H9 (cell line): ENCODE data around the gene CTDSP2. TPM values are rescaled to one million over a fixed set of nuclear protein-coding genes. Genes with fewer than 3 reads are reported as not detected.

Source experiments
- DNase-seq: peaks from one replicate; pipeline ENCODE4 v3.0.0-alpha.2; 2017
- H2AFZ ChIP-seq: one replicate; pipeline ENCODE4 v1.6.1; 2013; ENCODE audit warnings: mild to moderate bottlenecking, low read length, control low read depth, moderate library complexity
- H2AK5ac ChIP-seq: 2 replicates; pipeline ENCODE4 v1.6.1; 2013; ENCODE audit warnings: low read length, control low read depth, mixed read lengths; ENCODE audit not compliant: insufficient read length
- H2BK120ac ChIP-seq: one replicate; pipeline ENCODE4 v1.6.1; 2013; ENCODE audit warnings: low read depth, mild to moderate bottlenecking, low read length, control low read depth, inconsistent platforms; ENCODE audit not compliant: poor library complexity, severe bottlenecking
- H2BK12ac ChIP-seq: 2 replicates; pipeline ENCODE4 v1.6.1; 2013; ENCODE audit warnings: low read length, control low read depth, mixed read lengths, low read depth; ENCODE audit not compliant: insufficient read length
- H2BK15ac ChIP-seq: 2 replicates; pipeline ENCODE4 v1.6.1; 2013; ENCODE audit warnings: low read depth, low read length, control low read depth
- H2BK20ac ChIP-seq: one replicate; pipeline ENCODE4 v1.6.1; 2013; ENCODE audit warnings: low read depth, mild to moderate bottlenecking, low read length, control low read depth, inconsistent platforms; ENCODE audit not compliant: poor library complexity, severe bottlenecking
- H2BK5ac ChIP-seq: 2 replicates; pipeline ENCODE4 v1.6.1; 2013; ENCODE audit warnings: low read length, control low read depth, mixed read lengths; ENCODE audit not compliant: insufficient read length
- H3K14ac ChIP-seq: 2 replicates; pipeline ENCODE4 v1.6.1; 2013; ENCODE audit warnings: low read length, control low read depth; ENCODE audit not compliant: insufficient read depth
- H3K18ac ChIP-seq: 2 replicates; pipeline ENCODE4 v1.6.1; 2013; ENCODE audit warnings: low read depth, mild to moderate bottlenecking, mixed read lengths, low read length, control low read depth; ENCODE audit not compliant: insufficient read length
- H3K23ac ChIP-seq: 2 replicates; pipeline ENCODE4 v1.6.1; 2013; ENCODE audit warnings: low read length, control low read depth, mixed read lengths, low read depth; ENCODE audit not compliant: insufficient read length
- H3K23me2 ChIP-seq: 2 replicates; pipeline ENCODE4 v1.6.1; 2013; ENCODE audit warnings: low read depth, mild to moderate bottlenecking, mixed read lengths, low read length, control low read depth; ENCODE audit not compliant: insufficient read length, poor library complexity, severe bottlenecking
- H3K27ac ChIP-seq: 2 replicates; pipeline ENCODE4 v1.5.1; 2013; ENCODE audit warnings: low read length, control low read depth, mixed read lengths, low read depth; ENCODE audit not compliant: insufficient read length
- H3K27me3 ChIP-seq: 2 replicates; pipeline ENCODE4 v1.6.1; 2013; ENCODE audit warnings: low read length, control low read depth, inconsistent platforms; ENCODE audit not compliant: insufficient read depth
- H3K4ac ChIP-seq: 2 replicates; pipeline ENCODE4 v1.6.1; 2013; ENCODE audit warnings: low read depth, mild to moderate bottlenecking, control low read depth, inconsistent platforms, low read length, moderate library complexity
- H3K4me1 ChIP-seq: 2 replicates; pipeline ENCODE4 v1.6.1; 2013; ENCODE audit warnings: low read length, control low read depth, inconsistent platforms; ENCODE audit not compliant: insufficient read depth
- H3K4me2 ChIP-seq: 2 replicates; pipeline ENCODE4 v1.6.1; 2013; ENCODE audit warnings: low read length, control low read depth, mixed read lengths; ENCODE audit not compliant: insufficient read length, insufficient read depth
- H3K56ac ChIP-seq: 2 replicates; pipeline ENCODE4 v1.6.1; 2013; ENCODE audit warnings: low read depth, mild to moderate bottlenecking, mixed read lengths, low read length, control low read depth; ENCODE audit not compliant: insufficient read length
- H3K79me1 ChIP-seq: 2 replicates; pipeline ENCODE4 v1.6.1; 2013; ENCODE audit warnings: low read depth, mild to moderate bottlenecking, moderate library complexity, low read length, control low read depth, inconsistent platforms; ENCODE audit not compliant: insufficient read depth, poor library complexity, severe bottlenecking
- H3K79me2 ChIP-seq: 2 replicates; pipeline ENCODE4 v1.6.1; 2013; ENCODE audit warnings: low read length, control low read depth, inconsistent platforms; ENCODE audit not compliant: insufficient read depth
- H3K9ac ChIP-seq: 2 replicates; pipeline ENCODE4 v1.6.1; 2013; ENCODE audit warnings: low read length, control low read depth, mixed read lengths; ENCODE audit not compliant: insufficient read length; ENCODE audit errors: extremely low read depth
- H3K9me3 ChIP-seq: one replicate; pipeline ENCODE4 v1.6.1; 2013; ENCODE audit warnings: low read depth, low read length, inconsistent platforms; ENCODE audit not compliant: control insufficient read depth
- H3T11ph ChIP-seq: one replicate; pipeline ENCODE4 v1.6.1; 2013; ENCODE audit warnings: mild to moderate bottlenecking, low read length, control low read depth, inconsistent platforms
- H4K20me1 ChIP-seq: one replicate; pipeline ENCODE4 v1.6.1; 2013; ENCODE audit not compliant: control insufficient read depth, insufficient read length, insufficient read depth
- H4K5ac ChIP-seq: 2 replicates; pipeline ENCODE4 v1.6.1; 2013; ENCODE audit warnings: low read depth, mild to moderate bottlenecking, mixed read lengths, low read length, control low read depth; ENCODE audit not compliant: insufficient read length
- H4K8ac ChIP-seq: replicated peaks from 2 replicates; pipeline ENCODE4 v1.6.1; 2013; ENCODE audit warnings: low read length, control low read depth, mixed read lengths, low read depth; ENCODE audit not compliant: insufficient read length
- H4K91ac ChIP-seq: 2 replicates; pipeline ENCODE4 v1.6.1; 2013; ENCODE audit warnings: low read depth, mild to moderate bottlenecking, moderate library complexity, mixed read lengths, low read length, control low read depth; ENCODE audit not compliant: insufficient read length
- H3K27ac Mint-ChIP-seq, 3 experiments: 2 replicates in 2 of 3; 3 replicates in 1 of 3; pipeline ENCODE4 v1.8.0; 2020 to 2021; ENCODE audit warnings: mixed read lengths in 3 of 3, mild to moderate bottlenecking in 1 of 3, moderate library complexity in 1 of 3
- H3K27me3 Mint-ChIP-seq: 2 replicates; pipeline ENCODE4 v1.8.0; 2021; ENCODE audit warnings: low read depth, mild to moderate bottlenecking, moderate library complexity, mixed read lengths
- H3K36me3 Mint-ChIP-seq, 3 experiments: 2 replicates in 2 of 3; 3 replicates in 1 of 3; pipeline ENCODE4 v1.8.0; 2020 to 2021; ENCODE audit warnings: low read depth in 3 of 3, mixed read lengths in 3 of 3; ENCODE audit not compliant: insufficient read depth in 1 of 3
- H3K4me1 Mint-ChIP-seq, 2 experiments: 2 replicates each; pipeline ENCODE4 v1.8.0; 2020; ENCODE audit warnings: mixed read lengths in 2 of 2
- H3K4me3 Mint-ChIP-seq, 2 experiments: 2 replicates in 1 of 2; 3 replicates in 1 of 2; pipeline ENCODE4 v1.8.0; 2020 to 2021; ENCODE audit warnings: mild to moderate bottlenecking in 2 of 2, mixed read lengths in 2 of 2, moderate library complexity in 1 of 2
- H3K9me3 Mint-ChIP-seq, 2 experiments: 2 replicates in 1 of 2; 3 replicates in 1 of 2; pipeline ENCODE4 v1.8.0; 2020; ENCODE audit warnings: mild to moderate bottlenecking in 2 of 2, mixed read lengths in 2 of 2, moderate library complexity in 1 of 2
- CTCF ChIP-seq: fragments of 200-600 bp; sonication (generic); conservative IDR thresholded peaks from 3 replicates; pipeline ENCODE4 v1.8.0; 2021; ENCODE audit warnings: antibody characterized with exemption, mild to moderate bottlenecking
- WGBS: extraction: QIAGEN DNeasy Blood & Tissue Kit; methylation state at CpG from one replicate; pipeline ENCODE4 v1.1.7; 2013; ENCODE audit warnings: missing lambda C conversion rate, low lambda C conversion rate, mixed read lengths; ENCODE audit not compliant: insufficient read length; ENCODE audit errors: extremely low coverage; 5-methylcytosine and 5-hydroxymethylcytosine counted together
- total RNA-seq: library from RNA; stranded (reverse); gene quantifications from 2 replicates; pipeline ENCODE4 v1.2.1, GENCODE V29; 2021

Gene CTDSP2
- total RNA-seq, 1 experiment from 2014 or later = 103 TPM

GRCh38 chr12:57833672-57834071, 12.9 kb downstream of the CTDSP2 start:
- no peaks in the 10 kb centered on the region for H4K20me1 ChIP-seq
- H2BK20ac ChIP-seq = no peak overlapping the region
- no peak overlapping the region for H4K91ac ChIP-seq
- no peak overlapping the region for H2AK5ac ChIP-seq
- H4K8ac ChIP-seq = no peak overlapping the region
- peaks cover 26% of the 10 kb centered on the region for H3K4me1 ChIP-seq
- H3T11ph ChIP-seq = no peak overlapping the region
- no peak overlapping the region for H2AFZ ChIP-seq
- H3K56ac ChIP-seq = no peak overlapping the region
- no peak for DNase-seq
- no peak overlapping the region for H2BK15ac ChIP-seq
- no peak overlapping the region for H3K27ac ChIP-seq
- H3K79me1 ChIP-seq = peaks cover 6% of the 10 kb centered on the region
- no peak overlapping the region for H4K5ac ChIP-seq
- no peak overlapping the region for H3K4ac ChIP-seq
- H2BK120ac ChIP-seq = no peak overlapping the region
- H3K9ac ChIP-seq = no peak overlapping the region
- Mint-ChIP-seq H3K4me1 (peaks cover 59 to 73% of the 10 kb centered on the region in 2 experiments), H3K36me3 (peaks cover 7 to 10% (median 8%) of the 10 kb centered on the region in 3 experiments), H3K27me3 (no peaks in the 10 kb centered on the region), H3K9me3 (no peaks in the 10 kb centered on the region), H3K27ac (peak overlapping the region; percentile 94 to 95 (median 94); a peak in 6 of 7 replicates), H3K4me3 (peak overlapping the region in 1 of 2 experiments; percentile 63; a peak in 2 of 5 replicates)
- H3K23me2 ChIP-seq = no peaks in the 10 kb centered on the region
- H2BK5ac ChIP-seq = no peak overlapping the region
- no peak overlapping the region for H3K4me2 ChIP-seq
- H3K79me2 ChIP-seq = peaks cover 20% of the 10 kb centered on the region; the same call in 1 of the 2 replicates
- H3K23ac ChIP-seq = no peak overlapping the region
- TF ChIP-seq CTCF = no peak
- WGBS = no CpG with 5 or more reads among the region's 3 CpGs
- H3K9me3 ChIP-seq = no peaks in the 10 kb centered on the region
- H3K14ac ChIP-seq = no peak overlapping the region
- H3K27me3 ChIP-seq = no peaks in the 10 kb centered on the region
- H3K18ac ChIP-seq = no peak overlapping the region
- H2BK12ac ChIP-seq = no peak overlapping the region
